Caco-2 (cell line): ENCODE results near the gene NUB1. TPM values are rescaled to one million over a fixed set of nuclear protein-coding genes. Genes with fewer than 3 reads are reported as not detected.

ENCODE experiments used
- BruUV-seq: library from RNA; stranded (reverse); fragments of 400-500 nt; replicated peaks from 2 replicates; lab custom pipeline; 2021; lab: Mats Ljungman, UMichigan
- CTCF ChIA-PET: fragments of 300-600 bp; sonication (Branson Sonifier 250); formaldehyde crosslinking; loops from one replicate; lab custom pipeline; 2022; ENCODE audit warnings: antibody characterized with exemption; lab: Charles Lee
- POLR2A ChIA-PET: fragments of 300-600 bp; sonication (Branson Sonifier 250); formaldehyde crosslinking; loops from one replicate; lab custom pipeline; 2022; ENCODE audit warnings: antibody characterized with exemption; lab: Charles Lee
- DNase-seq, 2 experiments: peaks; one replicate each; pipeline versions ENCODE4 v3.0.0 to v3.0.0-alpha.2; 2020 to 2022
- H3K27me3 ChIP-seq: replicated peaks from 2 replicates; pipeline ENCODE4 v1.6.0; 2011; ENCODE audit warnings: low read length; ENCODE audit not compliant: control insufficient read depth, insufficient read depth
- H3K36me3 ChIP-seq: 2 replicates; pipeline ENCODE4 v1.5.1; 2011; ENCODE audit warnings: low read length; ENCODE audit not compliant: control insufficient read depth, insufficient read depth
- H3K4me1 ChIP-seq: fragments of 250-450 bp; sonication (Bioruptor Pico); 2 replicates; pipeline ENCODE4 v1.5.1; 2020; ENCODE audit warnings: mild to moderate bottlenecking
- H3K4me3 ChIP-seq: 2 replicates; pipeline ENCODE4 v1.5.1; 2011; ENCODE audit warnings: low read depth, mild to moderate bottlenecking, control low read depth, low read length
- H3K9me3 ChIP-seq: fragments of 250-450 bp; sonication (Bioruptor Pico); 2 replicates; pipeline ENCODE4 v1.5.1; 2020; ENCODE audit warnings: mild to moderate bottlenecking, moderate library complexity
- H3K27ac Mint-ChIP-seq: one replicate; pipeline ENCODE4 v1.8.0; 2022; ENCODE audit warnings: mixed read lengths; ENCODE audit not compliant: unreplicated experiment
- H3K27me3 Mint-ChIP-seq: one replicate; pipeline ENCODE4 v1.8.0; 2022; ENCODE audit warnings: mixed read lengths; ENCODE audit not compliant: insufficient read depth, unreplicated experiment
- H3K36me3 Mint-ChIP-seq: one replicate; pipeline ENCODE4 v1.8.0; 2022; ENCODE audit warnings: mild to moderate bottlenecking, mixed read lengths; ENCODE audit not compliant: insufficient read depth, unreplicated experiment
- H3K4me1 Mint-ChIP-seq: one replicate; pipeline ENCODE4 v1.8.0; 2022; ENCODE audit warnings: low read depth, mixed read lengths; ENCODE audit not compliant: unreplicated experiment
- H3K4me3 Mint-ChIP-seq: one replicate; pipeline ENCODE4 v1.8.0; 2022; ENCODE audit warnings: mild to moderate bottlenecking, moderate library complexity, mixed read lengths; ENCODE audit not compliant: unreplicated experiment
- H3K9me3 Mint-ChIP-seq: one replicate; pipeline ENCODE4 v1.8.0; 2022; ENCODE audit warnings: mixed read lengths; ENCODE audit not compliant: unreplicated experiment
- CTCF ChIP-seq, 2 experiments: fragments of 200-600 bp in 1 of 2; IDR thresholded peaks; 1 replicate in 1 of 2; 2 replicates in 1 of 2; pipeline versions ENCODE4 v1.5.1 to v1.8.0; 2011 to 2022; ENCODE audit warnings: antibody characterized with exemption in 1 of 2, control low read depth in 1 of 2, inconsistent platforms in 1 of 2, low read depth in 1 of 2, low read length in 1 of 2, mild to moderate bottlenecking in 1 of 2, moderate library complexity in 1 of 2; ENCODE audit not compliant: insufficient read depth in 1 of 2, severe bottlenecking in 1 of 2, unreplicated experiment in 1 of 2
- intact Hi-C: fragments of 100-400 bp; cut with micrococcal nuclease; formaldehyde crosslinking; loops from one replicate; pipeline ENCODE4 v1.10.0; 2022; ENCODE audit not compliant: unreplicated experiment
- total RNA-seq: library from RNA; stranded (reverse); gene quantifications from 2 replicates; pipeline ENCODE4 v1.2.3, GENCODE V29; 2022

Gene NUB1
- total RNA-seq, 1 experiment from 2014 or later: 51.6 TPM

- POLR2A ChIA-PET: no interaction called here
Observed at GRCh38 chr7:151379193-151379520, 37.5 kb downstream of the NUB1 start.

GRCh38 chr7:151379534-151380198, 38.1 kb downstream of the NUB1 start:
- no peak overlapping the region for H3K4me3 ChIP-seq
- no TSS peak for BruUV-seq
- Mint-ChIP-seq H3K4me1 (no peaks in the 10 kb centered on the region), H3K9me3 (no peaks in the 10 kb centered on the region), H3K27me3 (peaks cover 5% of the 10 kb centered on the region), H3K27ac (no peak overlapping the region), H3K4me3 (no peak overlapping the region), H3K36me3 (peaks cover 14% of the 10 kb centered on the region)
- no peaks in the 10 kb centered on the region; the same call in 1 of the 2 replicates for H3K27me3 ChIP-seq
- peaks cover 11% of the 10 kb centered on the region for H3K4me1 ChIP-seq
- no peaks in the 10 kb centered on the region for H3K36me3 ChIP-seq
- no peak for TF ChIP-seq CTCF (IDR thresholded peaks at IDR 0.05; ENCODE audit: insufficient read depth in 1 of 2, low read depth in 1 of 2, low read length in 1 of 2, severe bottlenecking in 1 of 2, unreplicated experiment in 1 of 2)
- DNase-seq: no peak
- ChIA-PET POLR2A (no interaction called here), CTCF (no interaction called here)
- no peaks in the 10 kb centered on the region for H3K9me3 ChIP-seq
- intact Hi-C loops: no loop called here

More at GRCh38 chr7:151379193-151379520, 37.5 kb downstream of the NUB1 start:
- no peak for TF ChIP-seq CTCF (IDR thresholded peaks at IDR 0.05; ENCODE audit: insufficient read depth in 1 of 2, low read depth in 1 of 2, low read length in 1 of 2, severe bottlenecking in 1 of 2, unreplicated experiment in 1 of 2)
- Mint-ChIP-seq H3K4me1 (no peaks in the 10 kb centered on the region), H3K27me3 (peaks cover 5% of the 10 kb centered on the region), H3K27ac (no peak overlapping the region), H3K36me3 (peaks cover 18% of the 10 kb centered on the region), H3K9me3 (no peaks in the 10 kb centered on the region), H3K4me3 (no peak overlapping the region)
- CTCF ChIA-PET: no interaction called here
- Histone ChIP-seq H3K9me3 (no peaks in the 10 kb centered on the region), H3K4me1 (peaks cover 11% of the 10 kb centered on the region), H3K27me3 (no peaks in the 10 kb centered on the region; the same call in 1 of the 2 replicates), H3K4me3 (no peak overlapping the region), H3K36me3 (no peaks in the 10 kb centered on the region)
- intact Hi-C loops: no loop called here
- BruUV-seq: no TSS peak
- no peak for DNase-seq

GRCh38 chr7:151380199-151381097, 38.8 kb downstream of the NUB1 start:
- H3K27me3 Mint-ChIP-seq: peaks cover 7% of the 10 kb centered on the region
- peaks cover 11% of the 10 kb centered on the region for H3K4me1 ChIP-seq
- H3K36me3 Mint-ChIP-seq: peaks cover 14% of the 10 kb centered on the region
- H3K36me3 ChIP-seq: no peaks in the 10 kb centered on the region
- BruUV-seq: no TSS peak
- H3K27ac Mint-ChIP-seq: no peak overlapping the region
- intact Hi-C loops: no loop called here
- H3K4me3 ChIP-seq: no peak overlapping the region
- peak overlapping the region; percentile 63 for H3K4me3 Mint-ChIP-seq
- H3K4me1 Mint-ChIP-seq: no peaks in the 10 kb centered on the region
- CTCF ChIA-PET: no interaction called here
- POLR2A ChIA-PET: no interaction called here
- no peaks in the 10 kb centered on the region; the same call in 1 of the 2 replicates for H3K27me3 ChIP-seq
- H3K9me3 ChIP-seq: no peaks in the 10 kb centered on the region
- no peak for DNase-seq
- H3K9me3 Mint-ChIP-seq: no peaks in the 10 kb centered on the region
- TF ChIP-seq CTCF (IDR thresholded peaks at IDR 0.05; ENCODE audit: insufficient read depth in 1 of 2, low read depth in 1 of 2, low read length in 1 of 2, severe bottlenecking in 1 of 2, unreplicated experiment in 1 of 2): no peak
